Lower lobe of right lung (tissue), 2 donors: ENCODE results near the gene IL17REL. TPM values are rescaled to one million over a fixed set of nuclear protein-coding genes. Genes with fewer than 3 reads are reported as not detected.

Experiments used
- ATAC-seq, 2 donors: fragments of 200-7000 bp; cut with Tn5 transposase; one replicate each; pipeline ENCODE4 v1.9.1; 2020 to 2022; ENCODE audit warnings: mild to moderate bottlenecking in 2 of 2, moderate library complexity in 2 of 2
- DNase-seq: peaks from one replicate; pipeline ENCODE4 v3.0.0-alpha.2; 2020
- H3K27ac ChIP-seq: fragments of 200-600 bp; one replicate; pipeline ENCODE4 v1.8.0; 2022
- H3K27me3 ChIP-seq: fragments of 200-600 bp; one replicate; pipeline ENCODE4 v1.8.0; 2022; ENCODE audit warnings: low read depth
- H3K36me3 ChIP-seq: fragments of 200-600 bp; one replicate; pipeline ENCODE4 v1.8.0; 2022; ENCODE audit warnings: mild to moderate bottlenecking
- H3K4me1 ChIP-seq: fragments of 200-600 bp; one replicate; pipeline ENCODE4 v1.8.0; 2022
- H3K4me3 ChIP-seq: fragments of 200-600 bp; one replicate; pipeline ENCODE4 v1.8.0; 2022; ENCODE audit warnings: mild to moderate bottlenecking
- H3K9me3 ChIP-seq: fragments of 200-600 bp; one replicate; pipeline ENCODE4 v1.8.0; 2022
- intact Hi-C: fragments of 100-400 bp; cut with DNase I; formaldehyde crosslinking; loops from one replicate; pipeline ENCODE4 v1.11.0; 2022
- total RNA-seq: library from RNA; stranded (reverse); fragmentation: NEBNext Ultra II Directional; extraction: Animal tissue kit (Norgen Biotek cat#: 25700); gene quantifications from one replicate; pipeline ENCODE4 v1.2.1, GENCODE V29; 2021
- TF ChIP-seq, protein P1 (sequence below): fragments of 200-600 bp; IDR thresholded peaks from one replicate; pipeline ENCODE4 v1.8.0; 2022; ENCODE audit warnings: antibody characterized with exemption, mild to moderate bottlenecking
- donor health status: DM: no; HTN: yes; CAD: no; lungs with severe emphysema.

Gene IL17REL
- total RNA-seq, 1 donor from 2014 or later = 0.09 TPM

GRCh38 chr22:49956914-49957825 is 55.4 kb downstream of the IL17REL start:
- Histone ChIP-seq H3K4me1 (peaks cover 71% of the 10 kb centered on the region), H3K36me3 (peaks cover 8% of the 10 kb centered on the region), H3K9me3 (no peaks in the 10 kb centered on the region), H3K27me3 (no peaks in the 10 kb centered on the region), H3K27ac (peak overlapping the region; percentile 91), H3K4me3 (no peak overlapping the region)
- DNase-seq = no peak
- ATAC-seq = no peak
- intact Hi-C loops = no loop called here
- TF ChIP-seq, protein P1, sequence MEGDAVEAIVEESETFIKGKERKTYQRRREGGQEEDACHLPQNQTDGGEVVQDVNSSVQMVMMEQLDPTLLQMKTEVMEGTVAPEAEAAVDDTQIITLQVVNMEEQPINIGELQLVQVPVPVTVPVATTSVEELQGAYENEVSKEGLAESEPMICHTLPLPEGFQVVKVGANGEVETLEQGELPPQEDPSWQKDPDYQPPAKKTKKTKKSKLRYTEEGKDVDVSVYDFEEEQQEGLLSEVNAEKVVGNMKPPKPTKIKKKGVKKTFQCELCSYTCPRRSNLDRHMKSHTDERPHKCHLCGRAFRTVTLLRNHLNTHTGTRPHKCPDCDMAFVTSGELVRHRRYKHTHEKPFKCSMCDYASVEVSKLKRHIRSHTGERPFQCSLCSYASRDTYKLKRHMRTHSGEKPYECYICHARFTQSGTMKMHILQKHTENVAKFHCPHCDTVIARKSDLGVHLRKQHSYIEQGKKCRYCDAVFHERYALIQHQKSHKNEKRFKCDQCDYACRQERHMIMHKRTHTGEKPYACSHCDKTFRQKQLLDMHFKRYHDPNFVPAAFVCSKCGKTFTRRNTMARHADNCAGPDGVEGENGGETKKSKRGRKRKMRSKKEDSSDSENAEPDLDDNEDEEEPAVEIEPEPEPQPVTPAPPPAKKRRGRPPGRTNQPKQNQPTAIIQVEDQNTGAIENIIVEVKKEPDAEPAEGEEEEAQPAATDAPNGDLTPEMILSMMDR = no peak

DNA sequence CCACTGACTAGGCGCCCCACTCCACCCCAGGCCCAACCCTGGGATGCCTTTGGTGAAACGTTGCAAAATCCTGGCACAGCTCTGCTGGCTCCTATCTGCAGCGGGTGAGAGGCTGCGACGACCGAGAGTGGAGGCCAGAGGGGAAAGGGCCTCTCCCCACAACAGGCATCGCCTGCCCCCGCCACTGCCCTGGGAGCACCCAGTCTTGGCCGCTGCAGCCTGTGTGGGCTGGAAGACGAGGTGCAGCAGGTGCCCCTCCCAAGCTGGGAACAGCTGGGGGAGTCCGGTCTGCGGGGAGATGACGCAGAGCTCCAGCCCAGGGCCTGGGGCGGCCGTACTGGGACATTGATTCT is 56.2 kb downstream of the IL17REL start:
- Histone ChIP-seq H3K4me3 (no peak overlapping the region), H3K27ac (peak overlapping the region; percentile 91), H3K27me3 (no peaks in the 10 kb centered on the region), H3K36me3 (peaks cover under 1% of the 10 kb centered on the region), H3K9me3 (no peaks in the 10 kb centered on the region), H3K4me1 (peaks cover 79% of the 10 kb centered on the region)
- TF ChIP-seq, protein P1 = no peak
- ATAC-seq = no peak
- intact Hi-C loops = no loop called here
- DNase-seq = peak; percentile 75

DNA sequence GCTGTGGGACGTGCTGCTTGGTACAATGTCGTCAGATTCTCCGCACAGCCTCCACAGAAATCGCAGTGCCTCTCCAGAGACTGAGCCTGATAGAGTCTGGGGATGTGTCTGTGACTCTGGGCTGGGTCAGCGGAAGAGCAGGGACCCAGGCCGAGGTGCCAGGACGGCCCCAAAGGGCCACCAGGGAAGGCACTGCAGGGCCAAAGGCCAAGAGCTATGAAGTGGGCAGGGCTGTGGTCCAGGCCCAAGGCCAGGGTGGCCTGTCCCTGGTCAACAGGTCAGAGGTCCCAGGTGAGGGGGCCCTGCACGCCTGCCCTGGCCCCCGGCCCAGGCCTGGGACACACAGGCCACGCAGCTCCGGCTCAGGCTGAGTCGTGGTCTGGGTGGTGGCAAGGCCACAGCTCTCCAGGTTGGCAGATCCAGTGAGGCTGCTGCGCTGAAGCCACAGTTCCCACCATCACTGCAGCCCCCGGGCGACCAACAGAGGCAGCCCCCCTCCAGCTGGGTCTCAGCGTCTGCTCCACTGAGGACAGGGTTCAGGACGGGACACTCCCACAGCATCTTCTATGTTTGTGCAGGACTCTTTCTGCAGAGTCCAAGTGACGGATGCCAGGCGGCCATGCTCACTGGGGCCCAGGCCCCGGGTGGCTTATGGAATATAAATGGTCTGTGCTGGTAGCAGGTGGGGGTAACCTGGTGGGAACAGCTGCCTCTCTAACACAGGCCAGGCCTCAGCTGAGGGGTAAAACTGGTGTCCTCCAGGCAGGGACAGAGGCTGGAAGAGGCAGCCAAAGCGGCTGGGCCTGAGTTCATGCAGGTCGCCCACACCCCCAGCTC is 56.8 kb downstream of the IL17REL start:
- H3K9me3 ChIP-seq = no peaks in the 10 kb centered on the region
- no peak overlapping the region for H3K4me3 ChIP-seq
- H3K4me1 ChIP-seq = peaks cover 79% of the 10 kb centered on the region
- TF ChIP-seq, protein P1 = no peak
- no peaks in the 10 kb centered on the region for H3K36me3 ChIP-seq
- DNase-seq (no peak), ATAC-seq (no peak)
- H3K27ac ChIP-seq = peak overlapping the region; percentile 91
- no peaks in the 10 kb centered on the region for H3K27me3 ChIP-seq
- intact Hi-C loops = no loop called here

DNA sequence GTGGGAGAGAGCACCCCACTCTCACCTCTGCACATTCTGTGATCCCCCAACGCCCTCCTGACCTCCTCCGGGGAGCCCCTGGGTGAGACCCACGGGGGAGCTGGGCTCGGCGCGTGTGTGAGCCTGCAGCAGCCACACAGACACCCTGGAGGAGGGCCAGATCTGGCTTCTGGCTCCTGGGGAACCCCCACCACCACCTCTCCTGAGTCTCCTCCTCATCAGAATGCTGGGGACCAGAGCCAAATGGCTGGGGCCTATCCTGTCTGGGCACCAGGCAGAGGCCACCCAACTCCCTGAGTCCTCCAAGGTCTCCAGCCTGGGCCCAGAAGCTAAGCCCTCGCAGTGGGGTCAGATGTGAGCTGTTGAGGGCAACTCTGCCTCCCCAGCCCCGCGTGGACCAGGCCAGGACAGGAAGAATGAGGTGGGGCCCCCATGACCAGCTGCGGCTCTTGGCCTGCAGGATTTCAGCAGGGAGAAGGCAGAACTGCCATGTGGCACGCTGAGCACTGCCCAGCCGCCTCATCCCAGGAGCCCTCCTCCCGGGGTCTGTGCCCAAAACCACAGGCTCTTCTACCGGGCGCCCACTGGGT is 57.5 kb downstream of the IL17REL start:
- DNase-seq = peak; percentile 54
- Histone ChIP-seq H3K9me3 (no peaks in the 10 kb centered on the region), H3K27me3 (no peaks in the 10 kb centered on the region), H3K27ac (peak overlapping the region; percentile 91), H3K4me3 (no peak overlapping the region), H3K4me1 (peaks cover 79% of the 10 kb centered on the region), H3K36me3 (no peaks in the 10 kb centered on the region)
- intact Hi-C loops = no loop called here
- TF ChIP-seq, protein P1 = no peak
- ATAC-seq = no peak

DNA sequence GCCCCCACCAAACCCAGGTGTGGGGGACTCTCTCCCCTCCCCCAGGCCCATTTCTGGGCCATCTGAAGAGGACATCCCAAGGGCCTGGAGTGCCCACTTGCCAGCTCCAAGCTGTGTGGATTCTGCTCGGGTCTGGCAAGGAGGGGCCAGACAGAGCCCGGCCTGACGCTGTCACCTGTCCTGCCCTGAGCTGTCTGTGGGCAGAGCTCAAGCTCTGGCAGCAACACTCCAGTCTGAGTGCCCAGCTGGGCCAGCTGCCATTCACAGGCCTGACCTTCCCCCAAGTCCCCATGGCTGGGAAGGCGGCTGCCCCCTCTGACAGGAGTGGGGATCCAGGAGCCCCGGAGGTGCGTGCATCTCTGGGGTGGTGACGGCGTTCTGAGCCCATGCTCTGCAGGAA is 58.2 kb downstream of the IL17REL start:
- Histone ChIP-seq H3K4me3 (no peak overlapping the region), H3K27ac (peak overlapping the region; percentile 91), H3K4me1 (peaks cover 78% of the 10 kb centered on the region), H3K36me3 (no peaks in the 10 kb centered on the region), H3K9me3 (no peaks in the 10 kb centered on the region), H3K27me3 (no peaks in the 10 kb centered on the region)
- ATAC-seq = peak; percentile 34 to 43
- TF ChIP-seq, protein P1 = no peak
- intact Hi-C loops = no loop called here
- peak; percentile 85 for DNase-seq
